WTC11 (cell line): ENCODE data around the gene NFIX. TPM values are rescaled to one million over a fixed set of nuclear protein-coding genes. Genes with fewer than 3 reads are reported as not detected.

Experiments
- ATAC-seq: fragments of 200-7000 bp; cut with Tn5 transposase; 2 replicates; pipeline ENCODE4 v1.10.0; 2021; ENCODE audit warnings: mild to moderate bottlenecking, moderate library complexity
- CTCF ChIA-PET: fragments of 300-600 bp; sonication (Branson Sonifier 250); formaldehyde crosslinking; loops from one replicate; lab custom pipeline; 2021; ENCODE audit warnings: antibody characterized with exemption; lab: Charles Lee
- POLR2A ChIA-PET: fragments of 350-600 bp; sonication (Branson Sonifier 250); formaldehyde crosslinking; loops from one replicate; lab custom pipeline; 2021; ENCODE audit warnings: antibody characterized with exemption; lab: Charles Lee
- DNase-seq: peaks from one replicate; pipeline ENCODE4 v3.0.0; 2021; ENCODE audit warnings: low spot score
- H3K27ac Mint-ChIP-seq: 2 replicates; pipeline ENCODE4 v1.8.0; 2021; ENCODE audit warnings: mixed read lengths
- H3K27me3 Mint-ChIP-seq: 2 replicates; pipeline ENCODE4 v1.8.0; 2021; ENCODE audit warnings: low read depth, mild to moderate bottlenecking, moderate library complexity, mixed read lengths
- H3K36me3 Mint-ChIP-seq: 2 replicates; pipeline ENCODE4 v1.8.0; 2021; ENCODE audit warnings: mixed read lengths
- H3K4me1 Mint-ChIP-seq: 2 replicates; pipeline ENCODE4 v1.8.0; 2022; ENCODE audit warnings: mixed read lengths
- H3K4me3 Mint-ChIP-seq: 2 replicates; pipeline ENCODE4 v1.8.0; 2021; ENCODE audit warnings: mild to moderate bottlenecking, moderate library complexity, mixed read lengths
- H3K9me3 Mint-ChIP-seq: 2 replicates; pipeline ENCODE4 v1.8.0; 2021; ENCODE audit warnings: mixed read lengths
- CREM ChIP-seq: sonication (generic); formaldehyde crosslinking; IDR thresholded peaks from 2 replicates; pipeline ENCODE4 v1.8.1; 2022; ENCODE audit warnings: mild to moderate bottlenecking, missing genetic modification reagents, moderate library complexity
- E2F1 ChIP-seq: sonication (generic); formaldehyde crosslinking; IDR thresholded peaks from 2 replicates; pipeline ENCODE4 v1.8.0; 2022; ENCODE audit warnings: mild to moderate bottlenecking, missing genetic modification reagents
- E2F4 ChIP-seq: sonication (generic); formaldehyde crosslinking; IDR thresholded peaks from 2 replicates; pipeline ENCODE4 v1.8.1; 2022; ENCODE audit warnings: low read depth, mild to moderate bottlenecking, moderate library complexity, missing genetic modification reagents, borderline replicate concordance
- ESRRA ChIP-seq: sonication (generic); formaldehyde crosslinking; IDR thresholded peaks from 2 replicates; pipeline ENCODE4 v1.8.1; 2022; ENCODE audit warnings: mild to moderate bottlenecking, missing genetic modification reagents, borderline replicate concordance
- FOXP1 ChIP-seq: sonication (generic); formaldehyde crosslinking; IDR thresholded peaks from 2 replicates; pipeline ENCODE4 v1.8.0; 2022; ENCODE audit warnings: missing genetic modification reagents, mild to moderate bottlenecking, moderate library complexity, borderline replicate concordance
- GTF2I ChIP-seq: fragments of 250-450 bp; sonication (Bioruptor Pico); conservative IDR thresholded peaks from 2 replicates; pipeline ENCODE4 v1.4.0; 2021; ENCODE audit warnings: mild to moderate bottlenecking
- KAT7 ChIP-seq: sonication (generic); formaldehyde crosslinking; IDR thresholded peaks from 2 replicates; pipeline ENCODE4 v1.8.1; 2023; ENCODE audit warnings: missing genetic modification reagents, mild to moderate bottlenecking, borderline replicate concordance
- MXD4 ChIP-seq: fragments of 250-450 bp; sonication (Bioruptor Pico); IDR thresholded peaks from 2 replicates; pipeline ENCODE4 v1.8.0; 2021; ENCODE audit warnings: mild to moderate bottlenecking, moderate library complexity, borderline replicate concordance
- MYBL2 ChIP-seq: sonication (generic); formaldehyde crosslinking; IDR thresholded peaks from 2 replicates; pipeline ENCODE4 v1.8.1; 2023; ENCODE audit warnings: mild to moderate bottlenecking, moderate library complexity, missing genetic modification reagents
- NR2C2 ChIP-seq: sonication (generic); formaldehyde crosslinking; IDR thresholded peaks from 2 replicates; pipeline ENCODE4 v1.8.0; 2022; ENCODE audit warnings: mild to moderate bottlenecking, missing genetic modification reagents
- OVOL2 ChIP-seq: fragments of 250-450 bp; sonication (Bioruptor Pico); IDR thresholded peaks from 2 replicates; pipeline ENCODE4 v1.9.0; 2021; ENCODE audit warnings: mild to moderate bottlenecking, borderline replicate concordance
- PRDM15 ChIP-seq: sonication (generic); formaldehyde crosslinking; IDR thresholded peaks from 2 replicates; pipeline ENCODE4 v1.8.0; 2022; ENCODE audit warnings: missing genetic modification reagents
- SMAD3 ChIP-seq: sonication (generic); formaldehyde crosslinking; IDR thresholded peaks from 2 replicates; pipeline ENCODE4 v1.8.0; 2022; ENCODE audit warnings: missing genetic modification reagents, mild to moderate bottlenecking, borderline replicate concordance
- TCF7 ChIP-seq: sonication (generic); formaldehyde crosslinking; IDR thresholded peaks from 2 replicates; pipeline ENCODE4 v1.8.0; 2022; ENCODE audit warnings: mild to moderate bottlenecking, low read depth, missing genetic modification reagents, moderate library complexity
- ZNF121 ChIP-seq: sonication (generic); formaldehyde crosslinking; IDR thresholded peaks from 2 replicates; pipeline ENCODE4 v1.8.0; 2023; ENCODE audit warnings: missing genetic modification reagents
- ZNF219 ChIP-seq: sonication (generic); formaldehyde crosslinking; IDR thresholded peaks from 2 replicates; pipeline ENCODE4 v1.8.0; 2023; ENCODE audit warnings: missing genetic modification reagents, mild to moderate bottlenecking, borderline replicate concordance
- ZNF317 ChIP-seq: sonication (generic); formaldehyde crosslinking; IDR thresholded peaks from 2 replicates; pipeline ENCODE4 v1.8.1; 2023; ENCODE audit warnings: low read depth, mild to moderate bottlenecking, moderate library complexity, missing genetic modification reagents, borderline replicate concordance
- ZNF423 ChIP-seq: fragments of 250-450 bp; sonication (Bioruptor Pico); IDR thresholded peaks from 2 replicates; pipeline ENCODE4 v2.1.2; 2022; ENCODE audit warnings: mild to moderate bottlenecking, moderate library complexity
- total RNA-seq: library from RNA; stranded (reverse); gene quantifications from 3 replicates; pipeline ENCODE4 v1.2.3, GENCODE V29; 2021
- TF ChIP-seq, protein P1 (sequence below): sonication (generic); formaldehyde crosslinking; IDR thresholded peaks from 2 replicates; pipeline ENCODE4 v1.8.1; 2023; ENCODE audit warnings: mild to moderate bottlenecking, missing genetic modification reagents, borderline replicate concordance
- TF ChIP-seq, protein P2 (sequence below): sonication (generic); formaldehyde crosslinking; IDR thresholded peaks from 2 replicates; pipeline ENCODE4 v1.8.1; 2023; ENCODE audit warnings: mild to moderate bottlenecking, missing genetic modification reagents
- TF ChIP-seq, protein P3 (sequence below): fragments of 250-450 bp; sonication (Bioruptor Pico); IDR thresholded peaks from 2 replicates; pipeline ENCODE4 v1.9.0; 2021; ENCODE audit warnings: mild to moderate bottlenecking

The NFIX gene
- total RNA-seq, 1 experiment from 2014 or later, result 1.4 TPM

DNA sequence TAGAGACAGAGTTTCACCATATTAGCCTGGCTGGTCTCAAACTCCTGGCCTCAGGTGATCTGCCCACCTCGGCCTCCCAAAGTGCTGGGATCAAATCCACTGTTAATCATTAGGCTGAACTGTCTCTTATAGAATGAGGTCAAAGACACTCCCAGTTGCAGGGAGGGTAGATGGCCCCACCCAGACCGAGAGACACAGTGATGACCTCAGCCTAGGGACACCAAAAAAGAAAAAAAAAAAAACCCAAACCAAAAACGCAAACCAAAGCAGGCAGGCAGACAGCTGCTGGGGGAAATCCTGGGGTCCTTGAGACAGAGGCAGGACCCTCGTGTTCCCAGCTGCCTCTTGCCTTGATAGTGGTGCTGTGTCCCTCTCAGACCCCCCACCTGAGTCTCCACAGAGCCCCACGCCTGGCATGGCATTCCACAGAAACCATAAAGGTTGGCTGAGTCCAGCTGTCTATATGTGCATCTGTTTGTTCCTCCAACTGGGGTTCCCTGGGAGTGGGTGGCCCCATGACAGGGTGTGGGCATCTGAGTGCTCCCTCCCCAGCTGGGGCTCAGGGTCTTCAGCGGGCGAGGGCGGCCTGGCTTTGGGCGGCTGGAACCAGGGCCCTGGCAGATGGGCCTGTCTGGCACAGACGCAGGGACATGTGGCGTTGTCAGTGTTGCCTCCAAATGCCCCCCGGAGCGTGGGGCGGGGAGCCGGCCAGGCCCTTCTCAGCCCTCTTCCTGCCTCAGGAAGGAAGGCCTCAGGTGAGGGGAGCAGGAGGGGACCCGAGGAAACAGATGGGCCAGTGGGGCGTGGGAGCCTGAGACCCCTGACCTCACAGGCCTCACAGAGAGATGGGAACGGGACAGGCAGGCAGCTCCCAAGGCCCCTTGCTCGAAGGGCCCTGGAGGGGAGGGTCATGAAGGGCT lies 20.7 kb upstream of the NFIX start (continued):
- TF ChIP-seq ZNF121 (CRISPR knock-in tag) (no peak), E2F4 (CRISPR knock-in tag) (no peak), PRDM15 (CRISPR knock-in tag) (no peak), GTF2I (CRISPR knock-in tag) (no peak), KAT7 (CRISPR knock-in tag) (no peak), SMAD3 (CRISPR knock-in tag) (no peak), OVOL2 (CRISPR knock-in tag) (no peak), ZNF219 (CRISPR knock-in tag) (no peak), MXD4 (CRISPR knock-in tag) (no peak), FOXP1 (no peak)
- TF ChIP-seq, protein P1, sequence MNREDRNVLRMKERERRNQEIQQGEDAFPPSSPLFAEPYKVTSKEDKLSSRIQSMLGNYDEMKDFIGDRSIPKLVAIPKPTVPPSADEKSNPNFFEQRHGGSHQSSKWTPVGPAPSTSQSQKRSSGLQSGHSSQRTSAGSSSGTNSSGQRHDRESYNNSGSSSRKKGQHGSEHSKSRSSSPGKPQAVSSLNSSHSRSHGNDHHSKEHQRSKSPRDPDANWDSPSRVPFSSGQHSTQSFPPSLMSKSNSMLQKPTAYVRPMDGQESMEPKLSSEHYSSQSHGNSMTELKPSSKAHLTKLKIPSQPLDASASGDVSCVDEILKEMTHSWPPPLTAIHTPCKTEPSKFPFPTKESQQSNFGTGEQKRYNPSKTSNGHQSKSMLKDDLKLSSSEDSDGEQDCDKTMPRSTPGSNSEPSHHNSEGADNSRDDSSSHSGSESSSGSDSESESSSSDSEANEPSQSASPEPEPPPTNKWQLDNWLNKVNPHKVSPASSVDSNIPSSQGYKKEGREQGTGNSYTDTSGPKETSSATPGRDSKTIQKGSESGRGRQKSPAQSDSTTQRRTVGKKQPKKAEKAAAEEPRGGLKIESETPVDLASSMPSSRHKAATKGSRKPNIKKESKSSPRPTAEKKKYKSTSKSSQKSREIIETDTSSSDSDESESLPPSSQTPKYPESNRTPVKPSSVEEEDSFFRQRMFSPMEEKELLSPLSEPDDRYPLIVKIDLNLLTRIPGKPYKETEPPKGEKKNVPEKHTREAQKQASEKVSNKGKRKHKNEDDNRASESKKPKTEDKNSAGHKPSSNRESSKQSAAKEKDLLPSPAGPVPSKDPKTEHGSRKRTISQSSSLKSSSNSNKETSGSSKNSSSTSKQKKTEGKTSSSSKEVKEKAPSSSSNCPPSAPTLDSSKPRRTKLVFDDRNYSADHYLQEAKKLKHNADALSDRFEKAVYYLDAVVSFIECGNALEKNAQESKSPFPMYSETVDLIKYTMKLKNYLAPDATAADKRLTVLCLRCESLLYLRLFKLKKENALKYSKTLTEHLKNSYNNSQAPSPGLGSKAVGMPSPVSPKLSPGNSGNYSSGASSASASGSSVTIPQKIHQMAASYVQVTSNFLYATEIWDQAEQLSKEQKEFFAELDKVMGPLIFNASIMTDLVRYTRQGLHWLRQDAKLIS (CRISPR knock-in tag), result no peak
- TF ChIP-seq, protein P2, sequence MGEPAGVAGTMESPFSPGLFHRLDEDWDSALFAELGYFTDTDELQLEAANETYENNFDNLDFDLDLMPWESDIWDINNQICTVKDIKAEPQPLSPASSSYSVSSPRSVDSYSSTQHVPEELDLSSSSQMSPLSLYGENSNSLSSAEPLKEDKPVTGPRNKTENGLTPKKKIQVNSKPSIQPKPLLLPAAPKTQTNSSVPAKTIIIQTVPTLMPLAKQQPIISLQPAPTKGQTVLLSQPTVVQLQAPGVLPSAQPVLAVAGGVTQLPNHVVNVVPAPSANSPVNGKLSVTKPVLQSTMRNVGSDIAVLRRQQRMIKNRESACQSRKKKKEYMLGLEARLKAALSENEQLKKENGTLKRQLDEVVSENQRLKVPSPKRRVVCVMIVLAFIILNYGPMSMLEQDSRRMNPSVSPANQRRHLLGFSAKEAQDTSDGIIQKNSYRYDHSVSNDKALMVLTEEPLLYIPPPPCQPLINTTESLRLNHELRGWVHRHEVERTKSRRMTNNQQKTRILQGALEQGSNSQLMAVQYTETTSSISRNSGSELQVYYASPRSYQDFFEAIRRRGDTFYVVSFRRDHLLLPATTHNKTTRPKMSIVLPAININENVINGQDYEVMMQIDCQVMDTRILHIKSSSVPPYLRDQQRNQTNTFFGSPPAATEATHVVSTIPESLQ (CRISPR knock-in tag), result no peak

GRCh38 chr19:12975221-12975741 lies 20.0 kb upstream of the NFIX start:
- H3K4me1 Mint-ChIP-seq, result no peaks in the 10 kb centered on the region
- DNase-seq (no peak), ATAC-seq (no peak)
- CTCF ChIA-PET, result interaction anchor here (1.1 to 9.9 kb wide), 7 partner anchors 9 to 130 kb away, joined by 3 to 276 read pairs (median 18); no protein-coding TSS in a partner anchor
- no peak overlapping the region for H3K27ac Mint-ChIP-seq
- TF ChIP-seq ESRRA (CRISPR knock-in tag) (no peak), NR2C2 (CRISPR knock-in tag) (no peak), OVOL2 (CRISPR knock-in tag) (no peak), E2F1 (no peak), MYBL2 (CRISPR knock-in tag) (no peak), TCF7 (CRISPR knock-in tag) (no peak), ZNF317 (CRISPR knock-in tag) (no peak), CREM (CRISPR knock-in tag) (no peak), ZNF423 (CRISPR knock-in tag) (no peak)
- TF ChIP-seq, protein P3, sequence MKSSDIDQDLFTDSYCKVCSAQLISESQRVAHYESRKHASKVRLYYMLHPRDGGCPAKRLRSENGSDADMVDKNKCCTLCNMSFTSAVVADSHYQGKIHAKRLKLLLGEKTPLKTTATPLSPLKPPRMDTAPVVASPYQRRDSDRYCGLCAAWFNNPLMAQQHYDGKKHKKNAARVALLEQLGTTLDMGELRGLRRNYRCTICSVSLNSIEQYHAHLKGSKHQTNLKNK, result no peak
- H3K36me3 Mint-ChIP-seq, result no peaks in the 10 kb centered on the region
- H3K27me3 Mint-ChIP-seq, result peaks cover 6% of the 10 kb centered on the region
- no peak overlapping the region for H3K4me3 Mint-ChIP-seq
- POLR2A ChIA-PET, result no interaction called here
- no peaks in the 10 kb centered on the region for H3K9me3 Mint-ChIP-seq
